Liver (tissue), 3 donors: Measurements from ENCODE around the gene PDE4D.

Experiments
- JUND ChIP-seq, 2 donors: IDR thresholded peaks; 2 replicates each; pipeline ENCODE4 v1.6.1; 2016; ENCODE audit warnings: antibody characterized with exemption in 2 of 2
- RAD21 ChIP-seq, 2 donors: IDR thresholded peaks; 2 replicates each; pipeline ENCODE4 v1.6.1; 2016; ENCODE audit warnings: antibody characterized with exemption in 2 of 2, mild to moderate bottlenecking in 2 of 2
- TAF1 ChIP-seq: conservative IDR thresholded peaks from 2 replicates; pipeline ENCODE4 v1.6.1; 2016; ENCODE audit warnings: antibody characterized with exemption, mild to moderate bottlenecking
- YY1 ChIP-seq: IDR thresholded peaks from 2 replicates; pipeline ENCODE4 v1.6.1; 2016; ENCODE audit warnings: antibody characterized with exemption, mild to moderate bottlenecking
- TF ChIP-seq, protein P1 (sequence below): fragments of 150-350 bp; IDR thresholded peaks from 2 replicates; pipeline ENCODE4 v1.5.1; 2017; ENCODE audit warnings: improper control_type of control experiment, low read depth, low read length; ENCODE audit not compliant: missing input control
- TF ChIP-seq, protein P2 (sequence below): IDR thresholded peaks from 2 replicates; pipeline ENCODE4 v1.6.1; 2016; ENCODE audit warnings: antibody characterized with exemption
- TF ChIP-seq, protein P3 (sequence below): IDR thresholded peaks from 2 replicates; pipeline ENCODE4 v1.6.1; 2016; ENCODE audit warnings: antibody characterized with exemption, mild to moderate bottlenecking
- donor health status: healthy.
- donor health status: healthy.

DNA sequence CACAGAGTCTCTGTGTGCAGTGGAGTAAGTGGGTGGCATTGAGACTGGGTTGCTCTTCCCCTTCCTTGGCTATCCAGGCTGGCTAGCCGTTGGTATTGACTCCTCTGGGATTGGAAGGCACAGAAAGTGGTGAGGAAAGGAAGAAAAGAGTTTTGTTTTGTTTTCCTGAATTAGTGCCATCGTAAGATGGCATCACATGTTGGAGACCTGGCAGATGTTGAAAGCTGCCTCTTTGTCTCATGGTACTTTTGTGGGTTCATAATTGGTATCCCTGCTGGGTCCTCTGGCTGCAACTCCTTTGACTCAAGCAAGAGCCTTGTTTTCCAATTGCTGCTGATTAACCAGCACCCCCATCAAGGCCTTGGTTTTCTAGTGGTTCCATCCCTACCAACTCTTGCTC lies 293.8 kb downstream of the PDE4D start:
- TF ChIP-seq YY1 (no peak), TAF1 (no peak), RAD21 (IDR thresholded peaks at IDR 0.05) (no peak), JUND (IDR thresholded peaks at IDR 0.05) (no peak)
- TF ChIP-seq, protein P1, sequence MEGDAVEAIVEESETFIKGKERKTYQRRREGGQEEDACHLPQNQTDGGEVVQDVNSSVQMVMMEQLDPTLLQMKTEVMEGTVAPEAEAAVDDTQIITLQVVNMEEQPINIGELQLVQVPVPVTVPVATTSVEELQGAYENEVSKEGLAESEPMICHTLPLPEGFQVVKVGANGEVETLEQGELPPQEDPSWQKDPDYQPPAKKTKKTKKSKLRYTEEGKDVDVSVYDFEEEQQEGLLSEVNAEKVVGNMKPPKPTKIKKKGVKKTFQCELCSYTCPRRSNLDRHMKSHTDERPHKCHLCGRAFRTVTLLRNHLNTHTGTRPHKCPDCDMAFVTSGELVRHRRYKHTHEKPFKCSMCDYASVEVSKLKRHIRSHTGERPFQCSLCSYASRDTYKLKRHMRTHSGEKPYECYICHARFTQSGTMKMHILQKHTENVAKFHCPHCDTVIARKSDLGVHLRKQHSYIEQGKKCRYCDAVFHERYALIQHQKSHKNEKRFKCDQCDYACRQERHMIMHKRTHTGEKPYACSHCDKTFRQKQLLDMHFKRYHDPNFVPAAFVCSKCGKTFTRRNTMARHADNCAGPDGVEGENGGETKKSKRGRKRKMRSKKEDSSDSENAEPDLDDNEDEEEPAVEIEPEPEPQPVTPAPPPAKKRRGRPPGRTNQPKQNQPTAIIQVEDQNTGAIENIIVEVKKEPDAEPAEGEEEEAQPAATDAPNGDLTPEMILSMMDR, result no peak
- TF ChIP-seq, protein P2, sequence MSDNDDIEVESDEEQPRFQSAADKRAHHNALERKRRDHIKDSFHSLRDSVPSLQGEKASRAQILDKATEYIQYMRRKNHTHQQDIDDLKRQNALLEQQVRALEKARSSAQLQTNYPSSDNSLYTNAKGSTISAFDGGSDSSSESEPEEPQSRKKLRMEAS, result no peak
- TF ChIP-seq, protein P3, sequence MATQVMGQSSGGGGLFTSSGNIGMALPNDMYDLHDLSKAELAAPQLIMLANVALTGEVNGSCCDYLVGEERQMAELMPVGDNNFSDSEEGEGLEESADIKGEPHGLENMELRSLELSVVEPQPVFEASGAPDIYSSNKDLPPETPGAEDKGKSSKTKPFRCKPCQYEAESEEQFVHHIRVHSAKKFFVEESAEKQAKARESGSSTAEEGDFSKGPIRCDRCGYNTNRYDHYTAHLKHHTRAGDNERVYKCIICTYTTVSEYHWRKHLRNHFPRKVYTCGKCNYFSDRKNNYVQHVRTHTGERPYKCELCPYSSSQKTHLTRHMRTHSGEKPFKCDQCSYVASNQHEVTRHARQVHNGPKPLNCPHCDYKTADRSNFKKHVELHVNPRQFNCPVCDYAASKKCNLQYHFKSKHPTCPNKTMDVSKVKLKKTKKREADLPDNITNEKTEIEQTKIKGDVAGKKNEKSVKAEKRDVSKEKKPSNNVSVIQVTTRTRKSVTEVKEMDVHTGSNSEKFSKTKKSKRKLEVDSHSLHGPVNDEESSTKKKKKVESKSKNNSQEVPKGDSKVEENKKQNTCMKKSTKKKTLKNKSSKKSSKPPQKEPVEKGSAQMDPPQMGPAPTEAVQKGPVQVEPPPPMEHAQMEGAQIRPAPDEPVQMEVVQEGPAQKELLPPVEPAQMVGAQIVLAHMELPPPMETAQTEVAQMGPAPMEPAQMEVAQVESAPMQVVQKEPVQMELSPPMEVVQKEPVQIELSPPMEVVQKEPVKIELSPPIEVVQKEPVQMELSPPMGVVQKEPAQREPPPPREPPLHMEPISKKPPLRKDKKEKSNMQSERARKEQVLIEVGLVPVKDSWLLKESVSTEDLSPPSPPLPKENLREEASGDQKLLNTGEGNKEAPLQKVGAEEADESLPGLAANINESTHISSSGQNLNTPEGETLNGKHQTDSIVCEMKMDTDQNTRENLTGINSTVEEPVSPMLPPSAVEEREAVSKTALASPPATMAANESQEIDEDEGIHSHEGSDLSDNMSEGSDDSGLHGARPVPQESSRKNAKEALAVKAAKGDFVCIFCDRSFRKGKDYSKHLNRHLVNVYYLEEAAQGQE, result no peak
